ENCODE measurements around the gene WWC2. TPM values are rescaled to one million over a fixed set of nuclear protein-coding genes. Genes with fewer than 3 reads are reported as not detected.

The WWC2 gene
- total RNA-seq, 1 donor from 2014 or later = 39.6 TPM

- Histone ChIP-seq H3K4me2 (no peak overlapping the region), H3K4me1 (no peaks in the 10 kb centered on the region), H3K4me3 (no peak overlapping the region), H3F3A (ENCODE audit: low read depth) (peaks cover 6% of the 10 kb centered on the region), H4K20me1 (ENCODE audit: low read depth) (peaks cover 4% of the 10 kb centered on the region), H3K36me3 (peaks cover 11% of the 10 kb centered on the region), H2AFZ (replicated peaks) (no peak overlapping the region), H3K27me3 (no peaks in the 10 kb centered on the region), H3K9ac (no peak overlapping the region), H3K79me2 (ENCODE audit: low read depth) (no peaks in the 10 kb centered on the region), H3K27ac (no peak overlapping the region), H3K9me3 (ENCODE audit: low read depth) (no peaks in the 10 kb centered on the region)
- DNase-seq (ENCODE audit: low spot score) = peak; percentile 88
- H3K4me1 Mint-ChIP-seq = peaks cover 7% of the 10 kb centered on the region
- no peak overlapping the region for H3K4me3 Mint-ChIP-seq
- no peaks in the 10 kb centered on the region for H3K9me3 Mint-ChIP-seq
- H3K27me3 Mint-ChIP-seq (ENCODE audit: insufficient read depth, low read depth) = peaks cover 1% of the 10 kb centered on the region
- TF ChIP-seq EZH2 (IDR thresholded peaks at IDR 0.05) (no peak), CTCF (IDR thresholded peaks at IDR 0.05) (peak; percentile 81), EZH2phosphoT487 (IDR thresholded peaks at IDR 0.05) (no peak)
- H3K36me3 Mint-ChIP-seq = peaks cover 10% of the 10 kb centered on the region
- H3K27ac Mint-ChIP-seq = no peak overlapping the region
Observed at GRCh38 chr4:183261953-183262775, 163.1 kb downstream of the WWC2 start.

GRCh38 chr4:183262776-183263100 is 163.7 kb downstream of the WWC2 start:
- Histone ChIP-seq H3K4me1 (no peaks in the 10 kb centered on the region), H3K27ac (no peak overlapping the region), H3K27me3 (no peaks in the 10 kb centered on the region), H3K36me3 (peaks cover 11% of the 10 kb centered on the region), H2AFZ (replicated peaks) (no peak overlapping the region), H3K9ac (no peak overlapping the region), H3K4me3 (no peak overlapping the region), H3K4me2 (no peak overlapping the region), H3K9me3 (ENCODE audit: low read depth) (no peaks in the 10 kb centered on the region), H3K79me2 (ENCODE audit: low read depth) (no peaks in the 10 kb centered on the region), H4K20me1 (ENCODE audit: low read depth) (peaks cover 4% of the 10 kb centered on the region), H3F3A (ENCODE audit: low read depth) (peaks cover 6% of the 10 kb centered on the region)
- TF ChIP-seq CTCF (IDR thresholded peaks at IDR 0.05) = no peak
- no peak for TF ChIP-seq EZH2 (IDR thresholded peaks at IDR 0.05)
- TF ChIP-seq EZH2phosphoT487 (IDR thresholded peaks at IDR 0.05) = no peak
- H3K4me3 Mint-ChIP-seq = no peak overlapping the region
- H3K9me3 Mint-ChIP-seq = no peaks in the 10 kb centered on the region
- DNase-seq (ENCODE audit: low spot score) = no peak
- no peaks in the 10 kb centered on the region for H3K27me3 Mint-ChIP-seq (ENCODE audit: insufficient read depth, low read depth)
- H3K4me1 Mint-ChIP-seq = peaks cover 7% of the 10 kb centered on the region
- no peak overlapping the region for H3K27ac Mint-ChIP-seq
- peaks cover 11% of the 10 kb centered on the region for H3K36me3 Mint-ChIP-seq

GRCh38 chr4:183263787-183264386 is 164.8 kb downstream of the WWC2 start:
- H3K27ac Mint-ChIP-seq = no peak overlapping the region
- H3K27ac ChIP-seq = no peak overlapping the region
- H2AFZ ChIP-seq (replicated peaks) = no peak overlapping the region
- H3K4me1 Mint-ChIP-seq = peaks cover 7% of the 10 kb centered on the region
- no peaks in the 10 kb centered on the region for H3K9me3 ChIP-seq (ENCODE audit: low read depth)
- H3K27me3 Mint-ChIP-seq (ENCODE audit: insufficient read depth, low read depth) = no peaks in the 10 kb centered on the region
- H3K4me2 ChIP-seq = no peak overlapping the region
- H3K27me3 ChIP-seq = no peaks in the 10 kb centered on the region
- H3K9me3 Mint-ChIP-seq = no peaks in the 10 kb centered on the region
- H3K79me2 ChIP-seq (ENCODE audit: low read depth) = no peaks in the 10 kb centered on the region
- H3F3A ChIP-seq (ENCODE audit: low read depth) = peaks cover 6% of the 10 kb centered on the region
- DNase-seq (ENCODE audit: low spot score) = no peak
- H3K36me3 Mint-ChIP-seq = peaks cover 15% of the 10 kb centered on the region
- H3K9ac ChIP-seq = no peak overlapping the region
- no peak for TF ChIP-seq EZH2phosphoT487 (IDR thresholded peaks at IDR 0.05)
- TF ChIP-seq EZH2 (IDR thresholded peaks at IDR 0.05) = no peak
- no peak for TF ChIP-seq CTCF (IDR thresholded peaks at IDR 0.05)
- no peak overlapping the region for H3K4me3 ChIP-seq
- no peaks in the 10 kb centered on the region for H3K4me1 ChIP-seq
- peaks cover 11% of the 10 kb centered on the region for H3K36me3 ChIP-seq
- no peak overlapping the region for H3K4me3 Mint-ChIP-seq
- peaks cover 4% of the 10 kb centered on the region for H4K20me1 ChIP-seq (ENCODE audit: low read depth)
